KMS-11 (cell line): ENCODE results near the gene EPHX1.

Experiments
- H2AFZ ChIP-seq: fragments of 200-600 bp; sonication (generic); 2 replicates; pipeline ENCODE4 v1.6.1; 2016; ENCODE audit warnings: antibody characterized with exemption, mixed run types, low read depth
- H3K27ac ChIP-seq: fragments of 200-600 bp; sonication (generic); 2 replicates; pipeline ENCODE4 v1.6.1; 2016; ENCODE audit warnings: mild to moderate bottlenecking, mixed run types
- H3K27me3 ChIP-seq: fragments of 200-600 bp; sonication (generic); 2 replicates; pipeline ENCODE4 v1.6.1; 2017; ENCODE audit warnings: mild to moderate bottlenecking, low read depth, mixed run types, moderate library complexity; ENCODE audit not compliant: insufficient read depth
- H3K36me3 ChIP-seq: fragments of 200-600 bp; sonication (generic); 2 replicates; pipeline ENCODE4 v1.6.1; 2017; ENCODE audit warnings: mild to moderate bottlenecking, mixed run types; ENCODE audit not compliant: insufficient read depth
- H3K4me1 ChIP-seq: fragments of 200-600 bp; sonication (generic); 2 replicates; pipeline ENCODE4 v1.6.1; 2016; ENCODE audit warnings: mild to moderate bottlenecking, low read depth, mixed run types; ENCODE audit not compliant: poor library complexity, severe bottlenecking
- H3K4me2 ChIP-seq: fragments of 200-600 bp; sonication (generic); 2 replicates; pipeline ENCODE4 v1.7.0; 2016; ENCODE audit warnings: mild to moderate bottlenecking, mixed run types
- H3K4me3 ChIP-seq: fragments of 200-600 bp; sonication (generic); IDR thresholded peaks from 2 replicates; pipeline ENCODE4 v1.6.1; 2017; ENCODE audit warnings: low read depth, low read length, mixed read lengths; ENCODE audit not compliant: insufficient read depth
- H3K79me2 ChIP-seq: fragments of 200-600 bp; sonication (generic); 2 replicates; pipeline ENCODE4 v1.6.1; 2016; ENCODE audit warnings: low read depth, mixed run types; ENCODE audit not compliant: insufficient read depth
- H3K9ac ChIP-seq: fragments of 200-600 bp; sonication (generic); 2 replicates; pipeline ENCODE4 v1.6.1; 2016; ENCODE audit warnings: mild to moderate bottlenecking, mixed run types
- H4K20me1 ChIP-seq: fragments of 200-600 bp; sonication (generic); 2 replicates; pipeline ENCODE4 v1.6.1; 2016; ENCODE audit warnings: mild to moderate bottlenecking, mixed run types; ENCODE audit not compliant: insufficient read depth
- CTCF ChIP-seq: fragments of 200-600 bp; sonication (generic); conservative IDR thresholded peaks from 2 replicates; pipeline ENCODE4 v1.6.1; 2017; ENCODE audit warnings: low read depth, mild to moderate bottlenecking, antibody characterized with exemption, low read length, moderate library complexity, mixed read lengths

EPHX1 gene

DNA sequence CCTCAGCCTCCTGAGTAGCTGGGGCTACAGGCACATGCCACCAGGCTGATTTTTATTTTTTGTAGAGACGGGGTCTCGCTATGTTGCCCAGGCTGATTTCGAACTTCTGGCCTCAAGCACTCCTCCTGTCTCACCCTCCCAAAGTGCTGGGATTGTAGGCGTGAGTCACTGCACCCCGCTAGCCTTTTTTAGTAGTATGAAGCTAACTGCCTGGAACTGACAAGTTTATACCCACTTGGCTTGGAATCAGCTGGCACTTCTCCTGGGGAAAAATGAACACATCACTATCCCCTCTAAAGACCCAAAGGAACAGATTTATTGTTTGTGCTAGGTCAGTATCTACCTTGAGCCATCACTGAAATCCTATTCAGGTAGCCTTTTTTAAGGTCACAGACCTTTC lies 53.2 kb downstream of the EPHX1 start:
- no peak overlapping the region for H3K4me3 ChIP-seq
- H3K79me2 ChIP-seq: no peaks in the 10 kb centered on the region
- no peak overlapping the region for H2AFZ ChIP-seq
- H3K36me3 ChIP-seq: peaks cover 5% of the 10 kb centered on the region; the same call in 1 of the 2 replicates
- H3K4me2 ChIP-seq: no peak overlapping the region
- no peaks in the 10 kb centered on the region for H3K27me3 ChIP-seq
- no peaks in the 10 kb centered on the region for H4K20me1 ChIP-seq
- no peak overlapping the region for H3K9ac ChIP-seq
- H3K4me1 ChIP-seq: peaks cover 5% of the 10 kb centered on the region
- TF ChIP-seq CTCF: no peak
- H3K27ac ChIP-seq: no peak overlapping the region

- TF ChIP-seq CTCF: no peak
- Histone ChIP-seq H3K4me1 (no peaks in the 10 kb centered on the region), H3K4me2 (no peak overlapping the region), H3K36me3 (peaks cover 10% of the 10 kb centered on the region; the same call in 1 of the 2 replicates), H3K4me3 (no peak overlapping the region), H4K20me1 (no peaks in the 10 kb centered on the region), H3K27ac (no peak overlapping the region), H3K27me3 (no peaks in the 10 kb centered on the region), H3K79me2 (no peaks in the 10 kb centered on the region), H3K9ac (no peak overlapping the region), H2AFZ (no peak overlapping the region)
These were observed 55.6 kb downstream of the EPHX1 start for GRCh38 chr1:225865514-225865913.

- Histone ChIP-seq H2AFZ (no peak overlapping the region), H3K9ac (no peak overlapping the region), H3K4me3 (no peak overlapping the region), H3K4me2 (no peak overlapping the region), H3K79me2 (no peaks in the 10 kb centered on the region), H3K36me3 (peaks cover 8% of the 10 kb centered on the region; the same call in 1 of the 2 replicates), H3K4me1 (no peaks in the 10 kb centered on the region), H4K20me1 (no peaks in the 10 kb centered on the region), H3K27me3 (no peaks in the 10 kb centered on the region), H3K27ac (no peak overlapping the region)
- TF ChIP-seq CTCF: no peak
These were observed 56.3 kb downstream of the EPHX1 start for GRCh38 chr1:225866061-225866837.

- Histone ChIP-seq H3K36me3 (peaks cover 7% of the 10 kb centered on the region; the same call in 1 of the 2 replicates), H3K9ac (no peak overlapping the region), H3K4me2 (no peak overlapping the region), H2AFZ (no peak overlapping the region), H4K20me1 (no peaks in the 10 kb centered on the region), H3K79me2 (no peaks in the 10 kb centered on the region), H3K27ac (no peak overlapping the region), H3K4me1 (no peaks in the 10 kb centered on the region), H3K4me3 (no peak overlapping the region), H3K27me3 (no peaks in the 10 kb centered on the region)
- no peak for TF ChIP-seq CTCF
These were observed 57.1 kb downstream of the EPHX1 start for GRCh38 chr1:225866981-225867380.
